ENCODE measurements around the gene FLRT2.

Gene FLRT2, protein sequence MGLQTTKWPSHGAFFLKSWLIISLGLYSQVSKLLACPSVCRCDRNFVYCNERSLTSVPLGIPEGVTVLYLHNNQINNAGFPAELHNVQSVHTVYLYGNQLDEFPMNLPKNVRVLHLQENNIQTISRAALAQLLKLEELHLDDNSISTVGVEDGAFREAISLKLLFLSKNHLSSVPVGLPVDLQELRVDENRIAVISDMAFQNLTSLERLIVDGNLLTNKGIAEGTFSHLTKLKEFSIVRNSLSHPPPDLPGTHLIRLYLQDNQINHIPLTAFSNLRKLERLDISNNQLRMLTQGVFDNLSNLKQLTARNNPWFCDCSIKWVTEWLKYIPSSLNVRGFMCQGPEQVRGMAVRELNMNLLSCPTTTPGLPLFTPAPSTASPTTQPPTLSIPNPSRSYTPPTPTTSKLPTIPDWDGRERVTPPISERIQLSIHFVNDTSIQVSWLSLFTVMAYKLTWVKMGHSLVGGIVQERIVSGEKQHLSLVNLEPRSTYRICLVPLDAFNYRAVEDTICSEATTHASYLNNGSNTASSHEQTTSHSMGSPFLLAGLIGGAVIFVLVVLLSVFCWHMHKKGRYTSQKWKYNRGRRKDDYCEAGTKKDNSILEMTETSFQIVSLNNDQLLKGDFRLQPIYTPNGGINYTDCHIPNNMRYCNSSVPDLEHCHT

DNA sequence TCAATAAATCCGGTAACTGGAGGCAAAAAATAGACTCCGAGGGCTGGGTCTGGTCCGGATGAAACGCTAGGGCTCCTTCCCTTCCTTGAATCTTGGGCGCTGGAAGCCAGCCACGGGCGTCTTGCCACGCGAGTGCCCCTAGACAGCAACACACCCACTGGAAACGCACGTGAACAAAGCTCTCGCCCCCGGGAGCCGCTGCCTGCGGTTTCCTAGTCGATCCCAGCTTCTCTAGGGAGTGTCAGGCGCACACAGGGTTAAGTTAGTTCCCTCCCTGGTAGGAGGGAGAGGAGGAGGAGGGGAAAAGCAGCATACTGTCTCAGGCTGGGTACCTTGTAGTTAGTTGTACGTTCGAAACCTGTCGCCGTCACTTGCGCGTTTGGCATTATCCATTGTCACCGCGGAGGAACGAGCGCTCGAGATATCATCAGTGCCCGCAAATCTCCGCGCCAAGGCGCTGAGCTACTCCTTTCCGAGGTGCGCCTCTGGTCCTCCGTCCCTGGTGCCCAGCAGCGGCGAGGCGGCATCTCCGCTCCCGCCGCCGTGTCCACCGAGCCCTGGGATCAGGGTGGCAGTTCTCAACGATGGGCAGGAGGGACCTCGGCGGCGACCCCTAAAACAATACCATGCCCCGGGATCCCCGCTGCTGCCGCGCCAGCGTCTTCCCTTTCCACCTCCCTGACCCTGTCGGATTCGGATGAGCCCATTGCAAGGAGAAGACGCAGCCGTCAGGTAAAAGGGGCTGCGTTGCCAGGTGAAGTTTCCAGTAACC lies at the start of gene FLRT2:
TSS of gene FLRT2 (plus strand) at position 342 of the 772 bp plus-strand sequence. CDS start 91,371 bp downstream, outside the sequence.
- no peak for DNase-seq

GRCh38 chr14:85481471-85481870 lies 48.5 kb upstream of the FLRT2 start:
- no peak for DNase-seq

GRCh38 chr14:85482552-85482951 lies 47.4 kb upstream of the FLRT2 start:
- no peak for DNase-seq

- DNase-seq = no peak
Measured at GRCh38 chr14:85483037-85483436, 46.9 kb upstream of the FLRT2 start.

DNA sequence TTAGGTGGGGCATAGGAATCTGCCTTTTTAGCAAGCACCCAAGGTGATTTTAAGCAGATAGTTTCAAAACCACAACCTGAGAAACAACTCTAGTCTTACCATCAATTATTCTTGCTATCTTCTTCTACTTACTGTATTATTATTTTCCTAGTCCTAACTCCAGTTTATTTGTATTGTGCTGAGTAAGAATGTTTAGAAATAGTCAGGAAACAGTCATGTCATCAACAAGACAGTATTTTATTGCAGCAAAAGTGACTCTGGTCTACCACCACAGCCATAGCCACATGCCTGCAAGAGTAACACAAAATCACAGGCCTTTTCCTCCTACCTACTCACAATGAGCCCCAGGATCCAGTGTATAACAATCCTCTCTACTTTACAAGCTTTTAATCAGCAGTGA lies 46.3 kb upstream of the FLRT2 start:
- DNase-seq = no peak

DNA sequence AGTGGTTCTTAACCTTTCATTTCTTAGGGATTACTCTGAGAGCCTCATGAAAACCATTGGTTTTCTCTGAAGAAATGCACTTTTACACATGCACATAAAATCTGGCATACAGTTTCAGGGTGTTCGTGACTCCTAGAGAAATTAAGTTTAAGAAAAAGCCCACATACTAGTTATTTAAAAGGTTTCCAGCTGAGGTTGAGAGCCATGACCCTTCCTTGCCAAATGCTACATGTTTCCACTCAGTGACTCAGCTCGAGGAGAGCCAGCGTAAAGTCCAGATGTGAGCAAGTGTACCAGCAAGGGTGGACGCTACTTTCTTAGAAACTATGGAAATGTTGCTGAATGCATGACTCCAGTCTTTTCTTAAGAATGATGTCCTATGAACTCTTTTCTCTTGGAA lies 42.7 kb upstream of the FLRT2 start:
- no peak for DNase-seq

DNA sequence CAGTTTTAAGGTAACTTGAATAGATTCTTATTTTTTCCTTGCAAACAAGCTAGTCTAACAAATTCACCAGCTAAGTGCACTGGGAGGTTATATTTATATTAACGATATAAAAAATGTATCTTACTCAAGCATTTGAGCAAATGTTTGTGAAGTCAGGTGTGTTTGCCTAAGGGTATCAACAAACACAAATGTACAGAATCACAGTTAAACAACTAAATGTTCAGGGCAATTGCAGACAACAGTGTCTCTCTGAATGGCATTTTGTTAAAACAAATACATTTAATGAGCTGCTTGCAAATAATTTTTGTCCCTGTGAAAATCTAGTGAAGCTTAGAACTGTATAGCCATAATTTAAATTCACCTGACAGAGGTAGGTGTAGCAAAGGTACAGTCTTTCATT lies 28.2 kb upstream of the FLRT2 start:
- DNase-seq = no peak

GRCh38 chr14:85508863-85509262 lies 21.1 kb upstream of the FLRT2 start:
- DNase-seq = no peak

DNA sequence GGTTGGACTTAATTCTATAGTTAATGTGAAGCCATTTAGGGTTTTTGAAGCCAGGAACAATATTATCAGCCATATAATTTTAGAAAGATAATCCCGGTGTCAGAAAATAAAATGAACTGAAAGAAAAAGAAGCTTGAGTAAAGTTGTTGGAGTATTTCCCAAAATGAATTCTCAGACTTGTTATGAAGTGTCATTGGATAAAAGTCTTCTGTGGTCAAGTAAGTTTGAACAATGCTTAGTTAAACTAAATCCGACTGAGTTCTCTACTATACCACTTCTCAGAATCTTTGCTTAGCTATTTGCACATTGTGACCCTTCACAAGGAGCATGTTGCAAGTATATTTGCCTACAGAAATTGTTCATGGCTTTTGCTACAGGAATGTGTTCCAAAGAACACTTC lies 17.5 kb upstream of the FLRT2 start:
- no peak for DNase-seq

DNA sequence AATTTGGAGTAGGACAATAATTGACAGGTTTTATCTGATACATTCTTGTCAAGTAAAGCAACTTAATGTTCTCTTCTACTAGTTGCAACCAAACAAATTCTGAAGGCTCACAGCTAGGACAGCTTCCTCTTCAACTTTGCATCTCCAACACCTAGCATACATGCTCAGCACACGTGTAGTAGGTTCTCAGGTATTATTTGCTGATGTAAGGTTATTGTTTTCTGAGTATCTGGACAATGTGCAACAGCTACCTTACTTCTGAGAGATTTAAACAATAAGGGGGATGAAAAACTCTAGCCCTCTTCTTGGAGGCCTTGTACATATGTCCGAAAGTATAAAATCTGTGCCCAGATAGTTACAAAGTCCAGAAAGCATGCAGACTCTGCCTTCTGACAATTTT lies 15.5 kb upstream of the FLRT2 start:
- no peak for DNase-seq

GRCh38 chr14:85516239-85517113 lies 13.5 kb upstream of the FLRT2 start:
- no peak for DNase-seq

- DNase-seq = no peak
Measured at GRCh38 chr14:85517114-85517688, 12.7 kb upstream of the FLRT2 start.

GRCh38 chr14:85519661-85520305 lies 10.2 kb upstream of the FLRT2 start:
- no peak for DNase-seq

- DNase-seq = no peak
Measured at GRCh38 chr14:85520581-85520980, 9.4 kb upstream of the FLRT2 start.

DNA sequence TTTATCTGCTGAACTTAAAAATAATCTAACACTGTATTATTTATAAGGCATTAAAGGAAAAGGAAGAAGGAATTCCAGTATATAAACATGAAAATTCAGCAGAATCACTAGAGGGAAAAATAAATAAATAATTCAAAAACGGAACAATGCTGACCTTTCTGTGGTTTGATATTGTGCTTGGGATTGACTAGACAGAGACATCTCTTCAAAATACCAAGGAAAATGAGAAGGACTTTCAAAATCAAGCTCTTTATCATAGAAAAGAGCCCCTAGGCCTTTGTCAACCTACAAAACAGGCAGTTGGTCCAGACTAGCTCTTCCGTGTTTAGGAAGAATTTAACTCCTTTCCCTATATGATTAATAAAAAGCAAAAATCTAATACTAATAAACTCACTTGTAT lies 6.3 kb upstream of the FLRT2 start:
- DNase-seq = no peak

GRCh38 chr14:85527006-85527405 lies 2.9 kb upstream of the FLRT2 start:
- no peak for DNase-seq

DNA sequence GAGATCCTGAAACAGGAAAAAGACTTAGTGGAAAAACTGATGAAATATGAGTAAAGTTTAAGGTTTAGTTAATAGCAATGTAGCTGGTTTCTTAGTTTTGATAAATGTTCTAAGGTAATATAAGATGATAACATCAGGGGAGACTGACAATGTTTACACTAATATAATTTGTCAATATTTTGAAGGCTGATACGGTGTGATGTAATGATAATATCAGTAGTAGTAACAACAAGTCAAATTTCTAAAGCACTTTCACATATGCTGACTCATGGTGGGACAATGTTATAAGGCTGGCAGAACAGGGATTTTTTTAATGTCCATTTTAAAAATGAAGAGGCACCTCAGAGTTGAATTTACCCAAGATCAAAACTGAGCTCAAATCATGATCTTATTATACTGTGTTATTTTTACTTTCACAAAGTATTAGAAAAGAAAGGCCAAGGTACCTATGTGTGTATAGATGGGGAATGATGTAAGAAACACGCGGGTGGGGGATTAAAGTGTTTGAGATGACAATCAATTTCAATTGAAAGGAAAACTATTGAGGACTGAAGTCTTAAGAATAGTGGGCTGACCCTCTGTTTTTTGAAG lies 2.4 kb upstream of the FLRT2 start:
- DNase-seq = no peak

GRCh38 chr14:85528080-85528896 lies 1.7 kb upstream of the FLRT2 start:
- peak; percentile 32 for DNase-seq

GRCh38 chr14:85528897-85529631 lies 880 bp upstream of the FLRT2 start:
- no peak for DNase-seq

DNA sequence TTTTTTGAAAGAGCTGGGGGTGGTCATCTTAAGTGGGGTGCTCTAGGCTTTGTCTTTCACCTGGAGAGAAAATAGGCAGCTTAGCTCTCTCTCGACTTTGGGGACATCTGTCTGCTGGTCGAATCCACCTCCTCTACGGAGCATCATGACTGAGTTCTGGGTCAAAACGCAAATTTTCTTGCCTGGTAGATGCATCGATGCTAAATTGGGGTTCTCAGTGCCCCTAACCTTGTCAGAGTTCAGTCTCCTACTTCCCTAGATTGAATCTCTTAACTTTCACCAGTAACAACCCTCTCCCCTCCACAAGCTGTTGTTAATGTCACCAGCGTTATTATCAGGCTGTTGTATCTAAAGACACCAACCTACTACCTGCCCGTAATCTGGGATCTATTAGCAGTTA lies 682 bp downstream of the FLRT2 start:
- DNase-seq = no peak
